ENCODE measurements around the gene RBP7. TPM values are rescaled to one million over a fixed set of nuclear protein-coding genes. Genes with fewer than 3 reads are reported as not detected.
A peak's percentile ranks its signal among the peaks of the same experiment; 100 is the strongest.

RBP7 gene
- polyA plus RNA-seq, 1 donor from 2014 or later, result 0.56 TPM

DNA sequence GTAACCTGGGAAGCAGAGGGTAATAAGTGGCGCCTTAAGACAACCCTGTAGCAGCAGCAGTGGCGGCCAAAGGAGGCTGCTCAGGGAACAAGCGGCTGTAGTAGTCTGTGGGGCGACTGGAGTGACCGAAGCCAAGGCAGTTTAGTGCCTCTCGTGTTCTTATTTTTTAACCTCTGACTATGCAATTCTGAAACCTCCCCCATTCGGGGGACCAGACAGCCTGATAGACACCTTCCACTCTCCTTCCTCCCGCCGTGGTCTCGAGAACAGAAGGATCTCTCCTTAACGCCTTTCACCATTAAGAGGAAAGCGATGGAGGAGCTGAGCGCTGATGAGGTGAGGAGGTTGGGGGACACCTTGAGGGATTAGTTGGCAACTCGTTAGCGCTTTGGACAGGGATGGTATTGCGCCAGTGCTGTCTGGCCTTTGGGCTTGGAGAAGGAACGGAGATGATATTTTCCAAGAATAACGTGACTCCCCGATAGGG is 36.4 kb downstream of the RBP7 start:
- Histone ChIP-seq H3K9me3 (ENCODE audit: low read length) (no peaks in the 10 kb centered on the region), H3F3A (ENCODE audit: insufficient read depth, low read length, poor library complexity, severe bottlenecking) (no peaks in the 10 kb centered on the region), H3K36me3 (ENCODE audit: insufficient read depth, low read length) (no peaks in the 10 kb centered on the region), H3K27me3 (ENCODE audit: insufficient read depth, low read depth, low read length) (no peaks in the 10 kb centered on the region), H3K27ac (ENCODE audit: low read length) (peak overlapping the region; percentile 89), H3K79me2 (replicated peaks; ENCODE audit: insufficient read depth, low read length) (peaks cover 34% of the 10 kb centered on the region), H3K9ac (ENCODE audit: low read length) (peak overlapping the region; percentile 91), H4K20me1 (ENCODE audit: insufficient read depth) (no peaks in the 10 kb centered on the region), H3K4me3 (ENCODE audit: low read length) (peak overlapping the region; percentile 78), H2AFZ (ENCODE audit: low read depth, low read length) (peak overlapping the region; percentile 32), H3K9me2 (ENCODE audit: insufficient read depth, low read length) (no peaks in the 10 kb centered on the region), H3K4me2 (ENCODE audit: low read length) (peak overlapping the region; percentile 99)
- TF ChIP-seq EZH2 (IDR thresholded peaks at IDR 0.05; ENCODE audit: borderline replicate concordance, insufficient read depth, low read length, poor library complexity, severe bottlenecking) (no peak), EP300 (conservative IDR thresholded peaks at IDR 0.05; ENCODE audit: poor library complexity, severe bottlenecking) (no peak), SMC3 (conservative IDR thresholded peaks at IDR 0.05; ENCODE audit: poor library complexity) (peak; percentile 31), RAD21 (conservative IDR thresholded peaks at IDR 0.05) (peak; percentile 20), CTCF (IDR thresholded peaks at IDR 0.05; ENCODE audit: poor library complexity, severe bottlenecking) (peak; percentile 36), POLR2AphosphoS5 (IDR thresholded peaks at IDR 0.05) (no peak), MXI1 (conservative IDR thresholded peaks at IDR 0.05; ENCODE audit: poor library complexity, severe bottlenecking) (peak; percentile 34), TAF1 (IDR thresholded peaks at IDR 0.05; ENCODE audit: low read depth) (no peak)
- TF ChIP-seq, protein P1, sequence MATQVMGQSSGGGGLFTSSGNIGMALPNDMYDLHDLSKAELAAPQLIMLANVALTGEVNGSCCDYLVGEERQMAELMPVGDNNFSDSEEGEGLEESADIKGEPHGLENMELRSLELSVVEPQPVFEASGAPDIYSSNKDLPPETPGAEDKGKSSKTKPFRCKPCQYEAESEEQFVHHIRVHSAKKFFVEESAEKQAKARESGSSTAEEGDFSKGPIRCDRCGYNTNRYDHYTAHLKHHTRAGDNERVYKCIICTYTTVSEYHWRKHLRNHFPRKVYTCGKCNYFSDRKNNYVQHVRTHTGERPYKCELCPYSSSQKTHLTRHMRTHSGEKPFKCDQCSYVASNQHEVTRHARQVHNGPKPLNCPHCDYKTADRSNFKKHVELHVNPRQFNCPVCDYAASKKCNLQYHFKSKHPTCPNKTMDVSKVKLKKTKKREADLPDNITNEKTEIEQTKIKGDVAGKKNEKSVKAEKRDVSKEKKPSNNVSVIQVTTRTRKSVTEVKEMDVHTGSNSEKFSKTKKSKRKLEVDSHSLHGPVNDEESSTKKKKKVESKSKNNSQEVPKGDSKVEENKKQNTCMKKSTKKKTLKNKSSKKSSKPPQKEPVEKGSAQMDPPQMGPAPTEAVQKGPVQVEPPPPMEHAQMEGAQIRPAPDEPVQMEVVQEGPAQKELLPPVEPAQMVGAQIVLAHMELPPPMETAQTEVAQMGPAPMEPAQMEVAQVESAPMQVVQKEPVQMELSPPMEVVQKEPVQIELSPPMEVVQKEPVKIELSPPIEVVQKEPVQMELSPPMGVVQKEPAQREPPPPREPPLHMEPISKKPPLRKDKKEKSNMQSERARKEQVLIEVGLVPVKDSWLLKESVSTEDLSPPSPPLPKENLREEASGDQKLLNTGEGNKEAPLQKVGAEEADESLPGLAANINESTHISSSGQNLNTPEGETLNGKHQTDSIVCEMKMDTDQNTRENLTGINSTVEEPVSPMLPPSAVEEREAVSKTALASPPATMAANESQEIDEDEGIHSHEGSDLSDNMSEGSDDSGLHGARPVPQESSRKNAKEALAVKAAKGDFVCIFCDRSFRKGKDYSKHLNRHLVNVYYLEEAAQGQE (IDR thresholded peaks at IDR 0.05; ENCODE audit: borderline replicate concordance), result peak; percentile 9

GRCh38 chr1:10042746-10043145 is 45.7 kb downstream of the RBP7 start:
- no peaks in the 10 kb centered on the region for H3K36me3 ChIP-seq (ENCODE audit: insufficient read depth, low read length)
- TF ChIP-seq EZH2 (IDR thresholded peaks at IDR 0.05; ENCODE audit: borderline replicate concordance, insufficient read depth, low read length, poor library complexity, severe bottlenecking), result no peak
- TF ChIP-seq POLR2AphosphoS5 (IDR thresholded peaks at IDR 0.05), result no peak
- TF ChIP-seq RAD21 (conservative IDR thresholded peaks at IDR 0.05), result no peak
- TF ChIP-seq MXI1 (conservative IDR thresholded peaks at IDR 0.05; ENCODE audit: poor library complexity, severe bottlenecking), result no peak
- TF ChIP-seq CTCF (IDR thresholded peaks at IDR 0.05; ENCODE audit: poor library complexity, severe bottlenecking), result no peak
- TF ChIP-seq SMC3 (conservative IDR thresholded peaks at IDR 0.05; ENCODE audit: poor library complexity), result no peak
- no peak for TF ChIP-seq TAF1 (IDR thresholded peaks at IDR 0.05; ENCODE audit: low read depth)
- TF ChIP-seq, protein P1 (IDR thresholded peaks at IDR 0.05; ENCODE audit: borderline replicate concordance), result no peak
- no peak for TF ChIP-seq EP300 (conservative IDR thresholded peaks at IDR 0.05; ENCODE audit: poor library complexity, severe bottlenecking)
- peaks cover 57% of the 10 kb centered on the region for H3K79me2 ChIP-seq (replicated peaks; ENCODE audit: insufficient read depth, low read length)
- no peaks in the 10 kb centered on the region for H3K27me3 ChIP-seq (ENCODE audit: insufficient read depth, low read depth, low read length)
- H3K4me2 ChIP-seq (ENCODE audit: low read length), result no peak overlapping the region
- no peak overlapping the region for H3K27ac ChIP-seq (ENCODE audit: low read length)
- H3K9ac ChIP-seq (ENCODE audit: low read length), result no peak overlapping the region
- no peak overlapping the region for H3K4me3 ChIP-seq (ENCODE audit: low read length)
- no peaks in the 10 kb centered on the region for H3K9me2 ChIP-seq (ENCODE audit: insufficient read depth, low read length)
- no peak overlapping the region for H2AFZ ChIP-seq (ENCODE audit: low read depth, low read length)
- H3K9me3 ChIP-seq (ENCODE audit: low read length), result no peaks in the 10 kb centered on the region
- no peaks in the 10 kb centered on the region for H3F3A ChIP-seq (ENCODE audit: insufficient read depth, low read length, poor library complexity, severe bottlenecking)
- H4K20me1 ChIP-seq (ENCODE audit: insufficient read depth), result no peaks in the 10 kb centered on the region

Data from neural cell (in vitro differentiated cells).